AG09319 (cell line): ENCODE measurements around the gene DZIP1L.
"Not testable (repeated sequence)": the region's sequence is repeated elsewhere in the genome, so short reads cannot be mapped to it uniquely, and the experiment has no call there.

Source experiments
- DNase-seq: peaks from one replicate; pipeline ENCODE4 v3.0.0-alpha.2; 2010; ENCODE audit warnings: low read depth; ENCODE audit errors: extremely low read depth
- CTCF ChIP-seq: IDR thresholded peaks from 2 replicates; pipeline ENCODE4 v1.5.1; 2011; ENCODE audit warnings: low read depth, mild to moderate bottlenecking, inconsistent platforms, low read length, moderate library complexity

The DZIP1L gene

GRCh38 chr3:138112362-138112761 lies 3.0 kb downstream of the DZIP1L start:
- TF ChIP-seq CTCF: no peak
- DNase-seq: no peak

DNA sequence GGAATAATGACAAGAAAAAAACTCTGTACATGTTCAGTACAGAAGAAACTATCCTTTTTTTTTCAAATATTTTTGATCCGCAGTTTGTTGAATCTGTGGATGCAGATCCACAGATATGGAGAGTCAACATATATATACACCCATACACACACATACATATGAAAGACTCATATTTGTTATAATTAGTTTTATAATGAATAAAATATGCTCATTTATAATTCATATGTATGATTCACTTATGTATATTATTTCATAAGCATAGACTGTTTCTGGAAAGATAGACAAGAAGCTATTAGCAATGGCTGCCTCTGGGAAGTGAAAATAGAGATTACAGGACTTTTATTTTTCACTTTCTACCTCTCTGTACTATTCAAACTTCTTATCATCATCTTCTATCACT lies 9.8 kb downstream of the DZIP1L start:
- no peak for DNase-seq
- no peak for TF ChIP-seq CTCF

- TF ChIP-seq CTCF: no peak
Measured at GRCh38 chr3:138103466-138103865, 11.9 kb downstream of the DZIP1L start.

DNA sequence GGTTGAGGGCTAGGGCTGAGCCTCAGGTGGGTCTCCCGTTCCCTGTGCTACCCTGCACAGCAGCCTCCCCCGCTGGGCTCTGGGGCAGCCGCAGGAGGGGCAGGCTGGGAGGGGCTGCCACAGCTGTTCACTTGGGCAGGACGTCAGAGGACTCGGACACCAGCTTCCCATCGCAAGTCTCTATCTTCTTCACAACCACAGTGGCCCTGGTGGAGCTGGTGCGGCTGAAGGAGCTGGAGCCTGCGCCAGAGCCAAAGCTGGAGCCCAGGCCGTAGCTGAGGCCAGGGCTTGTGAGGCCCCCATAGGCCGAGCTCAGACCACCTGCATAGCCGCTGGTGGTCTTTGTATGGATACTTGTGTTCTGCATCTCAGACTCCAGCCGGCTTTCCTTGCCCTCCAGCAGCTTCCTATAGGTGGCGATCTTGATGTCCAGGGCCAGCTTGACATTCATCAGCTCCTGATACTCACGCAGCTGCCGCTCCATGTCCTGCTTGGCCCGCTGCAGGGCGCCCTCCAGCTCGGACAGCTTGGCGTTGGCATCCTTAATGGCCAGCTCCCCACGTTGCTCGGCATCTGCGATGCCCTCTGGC lies 14.0 kb downstream of the DZIP1L start:
- peak; percentile 11 for TF ChIP-seq CTCF
- not testable (repeated sequence) for DNase-seq

More at GRCh38 chr3:138103466-138103865, 11.9 kb downstream of the DZIP1L start:
- no peak for DNase-seq

DNA sequence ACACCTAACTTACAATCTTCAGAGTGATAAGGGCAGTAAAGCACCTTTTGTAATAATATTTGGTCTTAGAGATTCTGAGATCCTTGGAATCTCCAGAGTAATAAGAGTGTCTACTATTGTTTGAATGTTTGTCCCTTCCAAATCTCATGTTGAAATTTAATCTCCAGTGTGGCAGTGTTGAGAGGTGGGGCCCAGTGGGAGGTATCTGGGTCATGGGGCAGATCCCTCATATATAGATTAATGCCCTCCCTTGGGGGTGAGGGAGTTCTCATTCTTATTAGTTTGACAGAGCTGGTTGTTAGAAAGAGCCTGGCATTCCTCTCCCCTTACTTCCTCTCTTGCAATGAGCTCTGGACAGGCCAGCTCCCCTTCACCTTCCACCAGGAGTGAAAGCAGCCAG lies 16.0 kb downstream of the DZIP1L start:
- no peak for TF ChIP-seq CTCF
- DNase-seq: no peak

DNA sequence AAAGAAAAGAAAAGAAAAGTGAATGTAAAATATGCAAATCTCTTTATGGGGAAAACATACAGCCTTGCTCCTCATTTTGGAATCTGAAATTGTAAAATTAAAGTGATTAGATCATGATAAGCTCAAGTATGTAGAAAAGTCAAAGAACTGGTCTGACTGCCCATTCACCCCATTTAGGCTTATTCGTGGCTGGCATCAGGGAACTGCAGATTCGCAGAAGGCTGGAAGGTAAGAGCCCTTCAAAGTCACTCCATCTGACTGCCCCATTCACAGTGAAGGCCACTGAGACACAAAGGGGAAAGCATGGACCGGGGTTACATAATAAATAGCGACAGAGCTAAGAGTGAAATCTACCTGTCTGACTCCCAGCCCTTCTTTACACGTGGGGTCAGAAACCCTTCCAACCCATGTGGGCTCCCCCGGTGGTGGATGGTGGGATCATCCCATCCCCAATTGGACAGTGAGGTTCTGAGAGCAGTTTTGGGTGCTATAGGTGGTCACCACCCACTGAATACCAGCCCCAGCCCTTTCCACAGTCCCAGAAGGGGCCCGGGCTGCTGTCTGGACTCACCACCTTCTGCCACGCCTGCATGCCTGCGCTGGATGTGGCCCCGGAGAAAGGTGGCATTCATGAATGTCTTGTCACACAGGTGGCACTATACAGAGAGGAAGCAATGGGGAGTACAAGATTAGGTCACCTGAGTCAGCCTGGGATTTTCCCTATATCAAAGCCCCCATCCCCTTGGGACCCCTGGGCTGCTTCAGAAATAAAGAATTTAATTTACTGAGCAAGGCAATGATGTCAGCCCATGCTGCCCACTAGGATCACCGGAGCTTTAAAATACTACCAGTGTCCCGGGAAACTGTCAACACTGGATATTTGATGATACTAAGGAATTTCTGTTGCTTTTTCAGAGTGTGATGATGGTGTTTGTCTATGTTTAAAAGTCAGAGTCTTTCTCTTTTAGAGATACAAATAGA lies 17.9 kb downstream of the DZIP1L start:
- TF ChIP-seq CTCF: peak; percentile 35
- no peak for DNase-seq

DNA sequence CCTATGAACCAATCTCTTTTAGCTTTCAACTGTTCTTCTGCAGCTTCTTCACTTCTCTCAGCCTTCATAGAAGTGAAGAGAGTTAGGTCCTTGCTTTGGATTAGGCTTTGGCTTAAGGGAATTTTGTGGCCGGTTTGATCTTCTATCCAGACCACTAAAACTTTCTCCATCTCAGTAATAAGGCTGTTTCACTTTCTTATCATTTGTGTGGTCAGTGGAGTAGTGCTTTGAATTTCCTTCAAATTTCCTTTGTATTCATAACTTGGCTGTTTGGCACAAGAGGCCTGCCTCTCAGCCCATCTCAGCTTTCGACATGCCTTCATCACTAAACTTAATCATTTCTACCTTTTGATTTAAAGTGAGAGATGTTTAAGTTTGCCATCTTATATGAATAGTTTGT lies 21.7 kb downstream of the DZIP1L start:
- TF ChIP-seq CTCF: no peak
- no peak for DNase-seq
